ENCODE data around the gene TST. TPM values are rescaled to one million over a fixed set of nuclear protein-coding genes. Genes with fewer than 3 reads are reported as not detected.

Gene TST
- total and polyA plus RNA-seq, 10 of the 15 experiments (the other 5 are each of a cell fraction or from before 2014, with no cell fraction given) = 2.4 to 24.6 (median 10.4) TPM

DNA sequence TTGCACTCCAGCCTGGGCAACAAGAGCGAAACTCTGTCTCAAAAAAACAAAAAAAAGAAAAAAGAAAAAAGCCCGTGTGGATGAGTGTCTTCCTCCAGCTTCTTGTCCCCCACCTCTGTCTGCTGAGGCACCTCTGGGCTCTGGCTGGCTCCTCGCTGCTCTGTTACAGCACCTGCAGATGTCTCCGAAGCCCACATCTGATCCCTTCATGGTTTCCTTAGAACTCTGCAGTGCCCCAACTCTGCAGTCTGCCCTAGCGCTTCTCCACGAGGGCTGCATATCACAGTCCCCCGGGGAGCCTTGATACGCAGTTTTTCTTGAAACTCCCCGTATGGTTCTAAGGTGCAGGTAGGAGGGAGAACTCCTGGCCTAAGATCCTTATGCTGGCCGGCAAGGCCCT lies 48.2 kb upstream of the TST start (continued):
- TF ChIP-seq, protein P1, sequence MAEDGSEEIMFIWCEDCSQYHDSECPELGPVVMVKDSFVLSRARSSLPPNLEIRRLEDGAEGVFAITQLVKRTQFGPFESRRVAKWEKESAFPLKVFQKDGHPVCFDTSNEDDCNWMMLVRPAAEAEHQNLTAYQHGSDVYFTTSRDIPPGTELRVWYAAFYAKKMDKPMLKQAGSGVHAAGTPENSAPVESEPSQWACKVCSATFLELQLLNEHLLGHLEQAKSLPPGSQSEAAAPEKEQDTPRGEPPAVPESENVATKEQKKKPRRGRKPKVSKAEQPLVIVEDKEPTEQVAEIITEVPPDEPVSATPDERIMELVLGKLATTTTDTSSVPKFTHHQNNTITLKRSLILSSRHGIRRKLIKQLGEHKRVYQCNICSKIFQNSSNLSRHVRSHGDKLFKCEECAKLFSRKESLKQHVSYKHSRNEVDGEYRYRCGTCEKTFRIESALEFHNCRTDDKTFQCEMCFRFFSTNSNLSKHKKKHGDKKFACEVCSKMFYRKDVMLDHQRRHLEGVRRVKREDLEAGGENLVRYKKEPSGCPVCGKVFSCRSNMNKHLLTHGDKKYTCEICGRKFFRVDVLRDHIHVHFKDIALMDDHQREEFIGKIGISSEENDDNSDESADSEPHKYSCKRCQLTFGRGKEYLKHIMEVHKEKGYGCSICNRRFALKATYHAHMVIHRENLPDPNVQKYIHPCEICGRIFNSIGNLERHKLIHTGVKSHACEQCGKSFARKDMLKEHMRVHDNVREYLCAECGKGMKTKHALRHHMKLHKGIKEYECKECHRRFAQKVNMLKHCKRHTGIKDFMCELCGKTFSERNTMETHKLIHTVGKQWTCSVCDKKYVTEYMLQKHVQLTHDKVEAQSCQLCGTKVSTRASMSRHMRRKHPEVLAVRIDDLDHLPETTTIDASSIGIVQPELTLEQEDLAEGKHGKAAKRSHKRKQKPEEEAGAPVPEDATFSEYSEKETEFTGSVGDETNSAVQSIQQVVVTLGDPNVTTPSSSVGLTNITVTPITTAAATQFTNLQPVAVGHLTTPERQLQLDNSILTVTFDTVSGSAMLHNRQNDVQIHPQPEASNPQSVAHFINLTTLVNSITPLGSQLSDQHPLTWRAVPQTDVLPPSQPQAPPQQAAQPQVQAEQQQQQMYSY (CRISPR knock-in tag; IDR thresholded peaks at IDR 0.05) = no peak
- no peak for TF ChIP-seq ZBTB40 (IDR thresholded peaks at IDR 0.05; ENCODE audit: borderline replicate concordance)
- no peak for TF ChIP-seq NFIC (IDR thresholded peaks at IDR 0.05; ENCODE audit: low read depth, low read length)
- TF ChIP-seq FOXM1 (IDR thresholded peaks at IDR 0.05; ENCODE audit: low read depth, low read length) = no peak
- no peak for TF ChIP-seq DPF2 (IDR thresholded peaks at IDR 0.05)
- TF ChIP-seq IKZF1 (conservative IDR thresholded peaks at IDR 0.05) = no peak
- no peak for TF ChIP-seq POLR2AphosphoS2 (IDR thresholded peaks at IDR 0.05; ENCODE audit: low read depth, low read length)
